GM12891 (cell line): Measurements from ENCODE around the gene GPR161.

Experiments
- POLR2A ChIP-seq: IDR thresholded peaks from 2 replicates; pipeline ENCODE4 v1.6.1; 2011; ENCODE audit warnings: low read depth, low read length, control low read depth
- TAF1 ChIP-seq: IDR thresholded peaks from 2 replicates; pipeline ENCODE4 v1.6.1; 2011; ENCODE audit warnings: low read depth, low read length, control low read depth

DNA sequence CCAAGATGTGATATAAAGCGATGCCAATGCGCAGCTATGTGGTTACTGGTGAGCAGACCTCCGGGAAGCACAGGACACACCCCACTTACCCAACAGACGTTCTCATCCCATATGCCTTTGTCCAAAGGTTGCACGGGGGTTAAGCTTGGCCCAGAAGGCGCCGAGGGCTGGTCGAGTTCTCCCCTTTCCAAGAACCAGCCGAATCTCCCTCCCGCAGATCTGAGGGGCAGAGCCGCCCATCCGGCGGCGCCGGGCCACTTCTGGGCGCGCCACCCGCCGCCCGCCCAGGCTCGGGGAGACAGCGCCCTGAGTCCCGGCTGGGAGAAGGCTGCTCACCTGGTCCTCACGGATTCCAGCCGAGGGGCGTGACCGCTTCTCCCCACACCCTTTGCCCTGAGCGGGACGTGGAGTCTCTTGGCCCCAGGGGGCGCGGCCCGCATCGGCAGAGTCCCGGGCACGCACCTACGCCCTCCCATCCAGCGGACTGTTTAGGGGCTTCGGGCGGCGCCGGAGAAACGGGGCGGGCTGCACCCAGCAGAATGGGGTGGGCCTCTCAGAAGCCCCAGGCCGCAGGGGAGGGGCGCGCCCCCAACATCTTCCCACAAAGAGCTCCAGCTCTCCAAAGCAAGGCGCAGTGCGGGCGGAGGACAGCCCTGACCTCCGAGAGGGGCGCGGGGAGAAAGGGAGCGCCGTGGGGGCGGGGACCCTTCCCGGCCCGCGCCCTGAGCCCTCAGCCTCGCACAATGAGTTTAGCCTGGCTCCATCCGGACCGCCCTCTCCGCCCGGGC lies 615 bp downstream of the GPR161 start:
- TF ChIP-seq POLR2A (no peak), TAF1 (no peak)
